Fibroblast of the conjunctiva (primary cell): ENCODE data around the gene VAMP3.
A peak's percentile ranks its signal among the peaks of the same experiment; 100 is the strongest.
"Not testable (repeated sequence)": the region's sequence is repeated elsewhere in the genome, so short reads cannot be mapped to it uniquely, and the experiment has no call there.

Source experiments
- DNase-seq: peaks from one replicate; pipeline ENCODE4 v3.0.0-alpha.2; 2010; ENCODE audit warnings: low read depth

VAMP3 gene

DNA sequence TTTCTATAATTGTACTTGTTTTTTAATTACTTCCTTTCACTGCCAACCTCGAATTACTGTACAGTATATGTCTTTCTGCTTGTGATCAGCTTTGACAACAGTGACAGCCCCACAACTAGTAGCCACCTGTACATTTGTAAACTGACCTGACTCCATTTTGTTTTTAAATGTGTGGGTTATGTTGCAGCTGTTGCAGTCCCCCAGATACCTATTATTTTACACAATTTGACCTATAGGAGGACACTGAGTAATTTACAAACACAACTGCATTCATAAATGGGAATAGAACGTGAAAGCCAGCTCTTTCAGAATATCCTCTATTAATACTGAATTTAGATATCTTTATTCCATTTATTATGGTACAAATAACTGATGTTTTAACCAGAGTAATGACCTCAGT lies 2.5 kb upstream of the VAMP3 start:
- DNase-seq = no peak

DNA sequence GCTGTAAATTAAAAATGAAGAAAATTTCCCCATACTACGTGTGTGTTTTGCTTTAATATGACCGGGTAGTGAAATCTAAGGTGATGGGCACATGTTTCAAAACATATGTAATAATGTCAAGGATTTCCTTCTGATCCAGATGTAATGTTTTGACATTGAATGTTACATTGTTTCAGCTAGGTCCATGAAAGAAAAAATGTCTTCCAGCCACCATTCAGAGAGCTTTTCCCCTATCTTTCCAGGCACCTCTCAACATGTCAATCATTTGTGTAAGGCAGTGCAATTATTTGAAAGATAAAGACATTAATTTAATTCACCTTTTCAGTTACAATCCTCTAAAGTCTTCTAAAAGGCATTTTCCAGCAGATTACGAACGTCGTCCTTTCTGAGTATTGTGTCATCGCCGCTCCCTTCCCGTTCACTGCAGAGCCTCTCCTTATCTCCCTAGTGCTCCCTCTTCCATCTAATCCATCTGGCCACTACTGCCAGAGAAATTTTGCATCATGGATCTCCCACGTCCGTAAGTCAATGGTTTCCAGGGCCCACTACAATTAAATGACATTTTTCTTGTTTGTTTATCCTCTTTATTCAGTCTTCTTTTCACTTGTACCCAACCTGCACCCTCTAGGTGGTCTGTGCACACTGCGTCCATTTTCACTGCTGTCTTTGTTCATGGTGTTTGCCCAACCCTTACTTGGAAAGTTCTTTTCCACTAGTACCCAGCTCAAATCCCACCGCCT lies 1.3 kb upstream of the VAMP3 start:
- no peak for DNase-seq

- no peak for DNase-seq
Observed at GRCh38 chr1:7770669-7770996, 463 bp upstream of the VAMP3 start.

DNA sequence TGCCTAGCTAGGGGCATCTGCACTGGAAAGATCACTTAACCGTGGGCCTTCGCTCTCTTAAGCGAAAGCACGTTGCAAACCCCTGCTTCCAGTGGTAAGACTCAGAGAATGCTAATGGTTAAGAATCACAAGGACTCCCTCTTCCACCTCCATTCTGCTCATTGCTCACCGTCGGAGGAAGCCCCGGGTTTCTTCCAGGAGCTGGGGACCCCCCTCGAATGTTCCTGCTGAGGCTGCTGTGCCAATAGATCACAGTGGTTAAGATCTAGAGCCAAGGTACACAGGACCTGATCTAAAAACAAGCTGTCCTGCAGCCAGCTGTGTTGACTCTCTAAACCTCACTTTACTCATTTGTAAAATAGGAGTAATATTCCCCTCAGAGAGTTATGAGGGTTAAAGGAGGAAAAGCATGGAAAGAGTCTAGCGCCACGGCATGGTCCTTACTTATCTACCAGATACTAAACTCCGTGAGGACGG lies 765 bp downstream of the VAMP3 start:
- no peak for DNase-seq

DNA sequence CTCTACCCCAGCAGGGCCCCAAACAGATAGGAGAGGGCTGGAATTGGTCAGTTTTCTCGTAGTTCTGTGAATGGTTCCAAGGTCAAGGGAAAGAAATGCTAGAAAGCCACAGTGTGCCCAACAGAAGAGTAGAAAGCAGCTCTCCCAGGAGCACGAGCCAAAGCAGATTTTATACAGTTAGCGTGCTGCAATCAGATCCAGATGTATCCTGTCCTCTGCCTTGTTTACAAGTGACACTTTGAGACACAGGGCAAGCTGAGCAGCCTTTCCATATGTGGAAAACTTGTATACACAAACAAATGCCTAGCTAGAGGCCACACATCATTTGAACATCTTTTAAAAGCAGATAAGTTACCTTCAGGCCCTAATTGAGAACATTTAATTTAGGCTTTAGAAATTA lies 6.5 kb downstream of the VAMP3 start:
- no peak for DNase-seq

DNA sequence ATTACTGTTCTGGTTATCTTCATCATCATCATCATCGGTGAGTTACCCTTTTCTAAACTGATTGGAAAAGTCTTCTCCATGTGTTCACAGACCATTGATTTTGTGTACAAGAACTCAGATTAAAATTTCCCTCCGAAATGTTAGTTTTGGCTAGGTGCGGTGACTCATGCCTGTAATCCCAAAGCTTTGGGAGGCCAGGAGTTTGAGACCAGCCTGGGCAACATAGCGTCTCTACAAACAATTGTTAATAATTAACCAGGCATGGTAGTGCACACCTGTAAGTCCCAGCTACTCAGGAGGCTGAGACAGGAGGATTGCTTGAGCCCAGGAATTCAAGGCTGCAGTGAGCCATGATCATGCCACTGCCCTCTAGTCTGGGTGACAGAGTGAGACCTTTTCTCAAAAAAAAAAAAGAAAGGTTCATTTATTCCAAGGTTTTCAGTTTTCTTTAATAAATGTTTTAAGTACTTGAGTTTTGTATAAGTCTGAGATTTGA lies 7.1 kb downstream of the VAMP3 start:
- no peak for DNase-seq

DNA sequence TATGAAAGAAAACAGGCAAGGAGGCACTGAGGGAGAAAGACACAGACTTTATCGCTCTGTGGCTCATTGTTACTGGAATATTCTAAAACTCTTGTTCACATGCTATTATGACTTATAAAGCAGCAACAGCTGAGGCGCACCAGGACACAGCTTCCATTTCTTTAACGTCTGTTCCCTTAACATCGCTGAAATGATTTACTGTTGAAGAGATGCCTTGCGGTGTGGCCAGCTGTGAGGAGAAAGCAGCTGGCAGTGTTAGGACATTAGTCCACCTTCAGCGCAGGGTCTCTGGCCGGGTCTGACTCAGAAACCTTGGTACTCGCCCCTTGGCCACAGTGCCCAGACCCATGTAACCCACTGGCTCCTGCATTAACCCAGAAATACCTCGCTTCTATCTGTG lies 9.9 kb downstream of the VAMP3 start:
- no peak for DNase-seq

DNA sequence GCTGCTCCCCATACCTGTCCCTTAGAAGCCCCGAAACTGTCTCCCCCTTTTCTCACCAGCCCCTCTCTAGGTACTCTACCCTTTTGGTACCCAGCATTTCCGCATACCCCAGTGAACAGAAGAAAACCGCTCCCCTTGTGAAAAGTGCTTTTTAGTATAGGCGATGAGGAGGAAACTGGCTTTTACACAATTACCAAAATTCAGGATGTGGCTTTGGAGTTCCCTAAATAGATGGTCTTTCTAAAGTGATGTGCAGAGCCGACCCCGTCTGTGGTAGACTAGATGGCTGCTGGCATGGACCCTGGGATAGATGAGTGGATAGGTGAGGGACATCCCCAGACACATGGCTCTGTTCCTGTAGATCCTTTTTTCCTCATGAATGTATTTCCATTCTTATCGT lies 10.4 kb downstream of the VAMP3 start:
- no peak for DNase-seq

- no peak for DNase-seq
Observed at GRCh38 chr1:7781923-7782495, 10.9 kb downstream of the VAMP3 start.

DNA sequence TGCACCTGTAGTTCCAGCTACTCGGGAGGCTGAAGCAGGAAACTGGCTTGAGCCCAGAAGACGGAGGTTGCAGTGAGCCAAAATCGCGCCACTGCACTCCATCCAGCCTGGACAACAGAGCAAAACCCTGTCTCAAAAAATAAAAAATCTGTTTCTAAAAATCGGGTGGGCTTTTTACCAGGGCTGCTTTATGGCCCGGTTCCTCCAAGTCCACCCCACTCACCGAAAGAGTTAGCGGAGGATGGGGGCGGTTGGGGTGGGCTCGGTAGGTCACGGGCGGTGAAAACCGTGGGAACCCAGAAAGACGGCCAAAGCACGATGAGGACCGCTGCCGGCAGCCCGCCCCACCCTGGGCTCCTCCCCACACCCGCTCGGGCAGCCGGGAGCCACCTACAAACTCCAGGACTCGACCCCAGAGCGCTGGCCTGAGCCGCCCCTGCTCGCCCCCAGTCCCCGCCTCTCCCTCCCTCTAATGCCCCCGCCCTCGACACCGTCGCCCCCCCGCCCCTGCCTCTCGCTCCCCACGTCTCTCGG lies 12.1 kb downstream of the VAMP3 start:
- DNase-seq = no peak

DNA sequence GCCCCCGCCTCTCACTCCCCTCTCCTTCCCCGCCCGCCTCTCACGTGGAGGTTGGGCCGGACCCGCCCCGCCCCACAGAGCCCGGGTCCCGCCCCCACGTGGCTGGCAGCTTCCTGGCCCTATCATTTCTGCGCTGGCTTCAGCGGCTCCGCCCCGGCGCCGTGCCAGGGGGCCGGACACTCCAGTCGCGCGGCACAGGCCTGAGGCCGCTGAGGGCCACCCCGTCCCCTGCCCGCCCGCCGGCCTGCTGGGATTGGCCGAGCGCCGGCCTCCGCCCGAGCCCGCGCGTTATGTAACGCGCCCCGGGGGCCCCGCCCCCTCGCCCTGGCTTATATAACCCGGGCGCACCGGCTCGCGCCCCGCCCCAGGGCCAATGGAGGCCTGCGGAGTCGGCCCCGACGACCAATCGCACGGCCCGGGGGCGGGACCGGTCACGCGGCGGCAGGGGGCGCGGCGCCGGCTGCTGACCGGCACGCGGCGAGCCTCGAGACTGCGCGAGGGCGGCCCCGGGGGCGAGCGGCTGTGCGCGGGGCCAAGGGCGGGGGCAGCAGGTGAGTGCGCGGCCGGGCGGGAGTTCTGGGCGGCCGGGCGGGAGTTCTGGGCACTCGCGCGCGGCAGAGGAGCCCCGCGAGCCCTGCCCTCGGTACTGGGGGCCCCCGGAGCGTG lies 12.9 kb downstream of the VAMP3 start, which contains the start of gene PER3:
TSS of gene PER3 (plus strand) at position 466 of the 666 bp plus-strand sequence. CDS start 587 bp downstream, outside the sequence.
- peak; percentile 88 for DNase-seq

- no peak for DNase-seq
Observed at GRCh38 chr1:7784492-7785071, 13.5 kb downstream of the VAMP3 start.

GRCh38 chr1:7785108-7785507 lies 14.0 kb downstream of the VAMP3 start:
- DNase-seq = no peak

GRCh38 chr1:7786795-7787194 lies 15.7 kb downstream of the VAMP3 start:
- no peak for DNase-seq

DNA sequence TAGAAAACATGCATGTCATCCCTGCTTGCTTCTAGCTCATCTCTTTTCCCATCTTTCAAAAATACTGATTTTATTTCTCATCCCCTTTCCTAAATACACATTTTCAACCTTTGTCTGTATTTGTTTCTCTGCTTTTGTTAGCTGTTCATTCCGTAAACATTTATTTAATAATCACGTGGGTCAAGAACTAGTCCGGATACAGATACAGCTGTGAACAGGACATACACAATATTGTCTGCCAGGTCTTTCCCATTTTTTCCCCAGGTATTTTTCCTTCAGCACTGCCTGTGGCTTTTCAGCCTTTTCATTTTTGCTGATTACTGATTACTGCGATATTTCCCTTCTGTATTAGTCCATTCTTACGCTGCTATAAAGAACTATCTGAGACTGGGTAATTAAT lies 18.7 kb downstream of the VAMP3 start:
- DNase-seq = no peak

DNA sequence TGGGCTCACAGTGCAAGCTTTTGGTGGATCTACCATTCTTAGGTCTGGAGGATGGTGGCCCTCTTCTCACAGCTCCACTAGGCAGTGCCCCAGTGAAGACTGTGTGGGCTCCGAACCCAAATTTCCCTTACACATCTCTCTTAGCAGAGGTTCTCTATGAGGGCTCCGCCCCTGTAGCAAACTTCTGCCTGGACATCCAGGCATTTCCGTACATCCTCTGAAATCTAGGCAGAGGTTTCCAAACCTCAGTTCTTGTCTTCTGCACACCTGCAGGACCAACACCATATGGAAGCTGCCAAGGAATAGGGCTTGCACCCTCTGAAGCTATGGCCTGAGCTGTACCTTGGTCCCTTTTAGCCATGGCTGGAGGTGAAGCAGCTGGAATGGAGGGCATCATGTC lies 19.9 kb downstream of the VAMP3 start:
- DNase-seq = not testable (repeated sequence)

GRCh38 chr1:7795406-7795805 lies 24.3 kb downstream of the VAMP3 start:
- no peak for DNase-seq

- no peak for DNase-seq
Observed at GRCh38 chr1:7805460-7805859, 34.4 kb downstream of the VAMP3 start.

DNA sequence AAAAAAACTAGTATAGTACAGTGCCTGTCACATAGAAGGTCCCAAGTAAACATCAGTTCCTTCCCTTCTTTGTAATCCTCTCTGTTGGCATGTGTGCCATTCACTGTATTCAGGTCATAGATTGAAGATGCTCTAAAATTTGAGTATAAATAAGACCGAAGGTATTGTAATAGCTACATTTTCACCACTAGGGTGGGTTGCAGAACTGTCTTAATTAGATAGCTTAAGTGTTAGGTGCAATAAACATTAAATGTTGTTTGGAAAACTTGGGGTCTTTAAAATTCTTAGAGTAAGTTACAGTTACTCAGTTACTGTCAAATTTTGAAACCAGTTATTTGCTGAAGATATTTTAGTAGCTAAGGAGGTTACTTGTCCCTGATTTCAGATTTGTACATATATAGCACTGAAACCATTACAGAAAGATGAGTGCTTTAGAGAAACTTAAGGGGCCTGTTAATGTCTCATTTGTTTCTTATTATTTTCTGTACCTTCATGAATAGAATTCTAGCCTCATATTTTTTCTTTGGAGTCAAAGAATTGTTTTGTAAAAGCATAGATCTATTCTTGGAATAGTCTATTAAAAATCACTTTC lies 37.3 kb downstream of the VAMP3 start:
- DNase-seq = peak; percentile 43

- no peak for DNase-seq
Observed at GRCh38 chr1:7809742-7810141, 38.6 kb downstream of the VAMP3 start.

GRCh38 chr1:7810395-7810794 lies 39.3 kb downstream of the VAMP3 start:
- DNase-seq = peak; percentile 22

- no peak for DNase-seq
Observed at GRCh38 chr1:7811476-7811875, 40.4 kb downstream of the VAMP3 start.
